Activated gamma-delta T cell (primary cell): ENCODE results near the gene DAND5.
"Not testable (repeated sequence)": the region's sequence is repeated elsewhere in the genome, so short reads cannot be mapped to it uniquely, and the experiment has no call there.

Experiments
- DNase-seq: peaks from one replicate; lab custom pipeline; 2025; lab: John Stamatoyannopoulos, UW

DAND5 gene

DNA sequence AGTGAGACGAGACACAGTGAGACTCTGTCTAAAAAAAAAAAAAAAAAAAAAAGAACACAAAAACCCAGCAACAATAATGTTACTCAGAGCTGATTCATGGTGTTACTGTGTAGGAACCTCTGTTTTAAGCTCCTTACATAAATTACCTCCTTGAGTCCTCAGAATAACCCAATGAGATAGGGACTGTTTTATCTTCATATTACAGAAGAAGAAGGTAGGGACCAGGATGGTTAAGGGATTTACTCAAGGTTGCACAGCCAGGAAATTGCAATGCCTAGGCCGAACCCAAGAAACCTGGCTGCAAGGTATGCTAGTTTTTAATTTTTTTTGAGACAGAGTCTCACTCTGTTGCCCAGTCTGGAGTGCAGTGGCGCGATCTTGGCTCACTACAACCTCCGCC, 1.5 kb upstream of the DAND5 start:
- DNase-seq = no peak

DNA sequence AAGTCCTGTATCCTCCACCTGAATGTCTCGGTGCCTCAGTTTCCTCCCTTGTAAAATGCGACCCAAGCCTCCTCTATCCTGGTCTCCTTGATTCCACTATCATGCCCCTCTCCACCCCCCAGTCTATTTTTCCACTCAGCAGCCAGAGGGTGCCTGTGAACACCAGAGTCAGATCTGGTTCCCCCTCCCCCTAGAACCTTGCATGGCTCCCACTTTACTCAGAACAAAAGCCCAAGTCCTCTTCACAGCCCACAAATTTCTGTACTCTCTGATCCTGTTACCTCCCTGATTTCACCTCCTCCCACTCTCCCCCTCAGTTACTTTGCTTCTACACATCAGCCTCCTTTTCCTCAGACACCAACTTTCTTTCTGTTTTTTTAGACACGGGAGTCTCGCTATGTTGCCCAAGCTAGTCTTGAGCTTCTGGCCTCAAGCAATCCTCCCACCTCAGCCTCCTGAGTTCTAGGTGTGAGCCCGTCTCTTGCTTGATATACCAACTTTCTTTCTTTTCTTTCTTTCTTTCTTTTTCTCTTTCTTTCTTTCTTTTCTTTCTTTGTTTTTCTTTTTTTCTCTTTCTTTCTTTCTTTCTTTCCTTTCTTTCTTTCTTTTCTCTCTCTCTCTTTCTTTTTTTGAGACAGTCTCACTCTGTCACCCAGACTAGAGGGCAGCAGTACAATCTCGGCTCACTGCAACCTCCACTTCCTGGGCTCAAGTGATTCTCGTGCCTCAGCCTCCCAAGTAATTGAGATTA, 869 bp downstream of the DAND5 start:
- DNase-seq = no peak

DNA sequence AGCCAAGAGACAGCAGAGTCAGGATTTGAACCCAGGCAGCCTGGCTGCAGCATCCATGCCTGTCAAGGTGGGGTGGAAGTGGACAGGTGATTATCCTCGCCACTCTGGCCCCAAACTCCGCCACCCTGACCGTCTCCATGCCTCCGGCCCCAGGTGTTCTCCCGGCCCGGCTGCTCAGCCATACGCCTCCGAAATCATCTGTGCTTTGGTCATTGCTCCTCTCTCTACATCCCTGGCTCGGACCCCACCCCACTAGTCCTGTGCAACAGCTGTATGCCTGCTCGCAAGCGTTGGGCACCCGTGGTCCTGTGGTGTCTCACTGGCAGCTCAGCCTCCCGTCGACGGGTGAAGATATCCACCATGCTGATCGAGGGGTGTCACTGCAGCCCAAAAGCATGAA, 3.9 kb downstream of the DAND5 start:
- no peak for DNase-seq

DNA sequence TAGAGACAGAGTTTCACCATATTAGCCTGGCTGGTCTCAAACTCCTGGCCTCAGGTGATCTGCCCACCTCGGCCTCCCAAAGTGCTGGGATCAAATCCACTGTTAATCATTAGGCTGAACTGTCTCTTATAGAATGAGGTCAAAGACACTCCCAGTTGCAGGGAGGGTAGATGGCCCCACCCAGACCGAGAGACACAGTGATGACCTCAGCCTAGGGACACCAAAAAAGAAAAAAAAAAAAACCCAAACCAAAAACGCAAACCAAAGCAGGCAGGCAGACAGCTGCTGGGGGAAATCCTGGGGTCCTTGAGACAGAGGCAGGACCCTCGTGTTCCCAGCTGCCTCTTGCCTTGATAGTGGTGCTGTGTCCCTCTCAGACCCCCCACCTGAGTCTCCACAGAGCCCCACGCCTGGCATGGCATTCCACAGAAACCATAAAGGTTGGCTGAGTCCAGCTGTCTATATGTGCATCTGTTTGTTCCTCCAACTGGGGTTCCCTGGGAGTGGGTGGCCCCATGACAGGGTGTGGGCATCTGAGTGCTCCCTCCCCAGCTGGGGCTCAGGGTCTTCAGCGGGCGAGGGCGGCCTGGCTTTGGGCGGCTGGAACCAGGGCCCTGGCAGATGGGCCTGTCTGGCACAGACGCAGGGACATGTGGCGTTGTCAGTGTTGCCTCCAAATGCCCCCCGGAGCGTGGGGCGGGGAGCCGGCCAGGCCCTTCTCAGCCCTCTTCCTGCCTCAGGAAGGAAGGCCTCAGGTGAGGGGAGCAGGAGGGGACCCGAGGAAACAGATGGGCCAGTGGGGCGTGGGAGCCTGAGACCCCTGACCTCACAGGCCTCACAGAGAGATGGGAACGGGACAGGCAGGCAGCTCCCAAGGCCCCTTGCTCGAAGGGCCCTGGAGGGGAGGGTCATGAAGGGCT, 5.2 kb downstream of the DAND5 start:
- no peak for DNase-seq

DNA sequence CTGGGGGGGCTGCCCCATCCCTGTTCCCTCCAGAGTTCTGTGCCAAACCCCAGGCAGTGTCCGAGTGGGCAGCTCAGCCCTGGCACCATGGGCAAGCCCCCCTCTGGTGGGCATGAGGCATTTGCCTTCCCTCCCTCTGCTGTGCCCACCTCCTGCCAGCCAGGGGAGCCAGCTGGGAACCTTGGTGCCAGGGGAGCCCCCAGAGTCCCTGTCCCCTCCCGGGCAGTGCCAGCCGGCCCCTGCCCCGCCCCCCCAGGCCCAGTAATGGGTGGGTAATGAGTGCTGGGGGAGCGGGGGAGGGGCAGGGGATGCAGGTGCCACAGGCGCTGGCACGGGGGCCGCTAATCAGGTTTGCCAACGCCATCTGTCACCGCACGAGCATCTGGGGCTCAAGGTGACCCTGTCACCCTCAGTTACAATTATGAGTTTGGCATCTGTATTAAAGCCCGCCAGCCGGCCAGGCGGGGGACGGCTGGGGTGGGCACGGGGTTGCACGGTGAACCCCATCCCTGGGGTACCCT, 5.9 kb downstream of the DAND5 start:
- no peak for DNase-seq

DNA sequence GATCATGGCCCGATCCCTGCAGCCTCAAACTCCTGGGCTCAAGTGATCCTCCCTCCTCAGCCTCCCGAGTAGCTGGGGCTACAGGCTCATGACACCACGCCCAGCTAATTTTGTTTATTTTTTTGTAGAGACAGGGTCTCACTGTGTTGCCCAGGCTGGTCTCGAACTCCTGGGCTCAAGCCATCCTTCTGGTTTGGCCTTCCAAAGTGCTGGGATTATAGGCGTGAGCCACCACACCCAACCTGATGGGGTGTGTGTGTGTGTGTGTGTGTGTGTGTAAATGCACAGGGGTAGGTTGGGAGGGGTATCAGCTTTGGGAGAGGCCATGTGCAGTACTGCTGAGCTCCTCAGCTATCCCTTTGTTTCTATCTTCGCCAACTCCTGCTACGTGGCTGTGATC, 6.7 kb downstream of the DAND5 start:
- not testable (repeated sequence) for DNase-seq

DNA sequence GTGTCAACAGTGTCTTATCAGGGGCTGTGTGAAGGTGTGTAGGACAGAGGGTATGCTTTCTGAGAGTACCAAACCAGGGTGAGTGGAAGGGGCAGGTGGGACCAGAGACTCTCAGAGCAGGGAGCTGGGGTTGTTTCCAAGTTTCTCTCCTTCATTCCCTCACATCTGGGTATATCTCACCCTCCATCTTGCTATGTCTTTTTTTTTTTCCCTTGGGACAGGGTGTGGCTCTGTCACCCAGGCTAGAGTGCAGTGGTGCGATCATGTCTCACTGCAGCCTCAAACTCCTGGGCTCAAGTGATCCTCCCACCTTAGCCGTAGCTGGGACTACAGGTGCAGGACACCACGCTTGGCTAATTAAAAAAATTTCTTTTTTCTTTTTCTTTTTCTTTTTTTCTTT, 10.6 kb downstream of the DAND5 start:
- no peak for DNase-seq

DNA sequence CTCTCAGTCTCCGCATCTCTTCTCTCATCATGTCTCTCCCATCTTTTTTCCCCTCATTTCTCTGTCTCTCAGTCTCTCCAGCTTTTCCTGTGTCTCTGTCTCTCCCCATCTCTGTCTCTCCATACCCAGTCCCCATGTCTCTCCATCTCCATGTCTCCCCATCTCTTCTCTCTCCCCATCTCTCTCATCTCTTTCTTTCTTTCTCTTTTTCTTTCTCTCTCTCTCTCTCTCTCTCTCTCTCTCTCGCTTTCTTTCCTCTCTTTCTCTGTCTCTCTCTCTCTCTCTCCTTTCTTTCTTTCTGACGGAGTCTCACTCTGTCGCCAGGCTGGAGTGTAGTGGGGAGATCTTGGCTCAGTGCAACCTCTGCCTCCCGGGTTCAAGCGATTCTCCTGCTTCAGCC, 13.3 kb downstream of the DAND5 start:
- DNase-seq = no peak

DNA sequence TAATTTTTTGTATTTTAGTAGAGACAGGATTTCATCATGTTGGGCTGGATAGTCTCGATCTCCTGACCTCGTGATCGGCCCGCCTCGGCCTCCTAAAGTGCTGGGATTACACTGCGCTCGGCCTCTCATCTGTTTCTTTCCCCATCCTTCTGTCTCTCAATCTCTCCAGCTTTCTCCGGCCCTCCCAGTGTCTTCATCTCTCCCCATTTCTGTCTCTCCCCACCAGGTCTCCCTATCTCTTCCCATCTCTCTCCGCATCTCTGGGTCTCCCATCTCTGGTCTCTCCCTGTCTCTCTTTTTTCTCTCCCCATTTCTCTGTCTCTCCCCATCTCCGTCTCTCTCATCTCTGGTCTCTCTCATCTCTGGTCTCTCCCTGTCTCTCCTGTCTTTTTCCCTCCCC, 13.7 kb downstream of the DAND5 start:
- no peak for DNase-seq

DNA sequence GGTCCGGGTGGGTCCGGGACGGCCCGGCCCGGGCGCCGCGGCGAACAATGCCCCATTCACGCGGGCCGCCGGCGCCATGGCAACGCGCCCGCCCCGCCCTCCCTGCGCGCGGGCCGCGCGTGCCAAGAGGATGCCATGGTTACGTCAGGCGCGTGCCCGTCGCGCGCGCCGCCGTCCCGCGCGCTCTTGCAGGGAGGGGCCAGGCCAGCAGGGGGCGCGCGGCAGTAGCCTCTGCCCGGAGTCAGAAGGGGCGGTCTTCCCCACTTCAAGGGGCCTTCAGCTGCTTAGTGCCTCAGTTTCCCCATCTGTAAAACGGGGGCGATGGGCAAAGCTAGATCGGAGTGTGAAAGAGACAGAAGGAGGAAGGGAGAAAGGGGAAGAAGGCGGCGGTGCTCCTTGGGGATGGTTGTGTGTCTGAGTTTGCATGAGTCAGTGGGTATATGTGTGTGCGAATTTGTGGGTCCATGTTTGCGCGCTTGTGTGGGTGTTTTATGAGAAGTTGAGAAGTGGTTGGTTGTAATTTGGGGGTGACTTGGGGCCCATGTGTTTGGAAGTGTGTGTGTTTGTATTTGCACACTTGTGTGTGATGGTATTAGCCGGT, 14.3 kb downstream of the DAND5 start:
- peak; percentile 69 for DNase-seq

DNA sequence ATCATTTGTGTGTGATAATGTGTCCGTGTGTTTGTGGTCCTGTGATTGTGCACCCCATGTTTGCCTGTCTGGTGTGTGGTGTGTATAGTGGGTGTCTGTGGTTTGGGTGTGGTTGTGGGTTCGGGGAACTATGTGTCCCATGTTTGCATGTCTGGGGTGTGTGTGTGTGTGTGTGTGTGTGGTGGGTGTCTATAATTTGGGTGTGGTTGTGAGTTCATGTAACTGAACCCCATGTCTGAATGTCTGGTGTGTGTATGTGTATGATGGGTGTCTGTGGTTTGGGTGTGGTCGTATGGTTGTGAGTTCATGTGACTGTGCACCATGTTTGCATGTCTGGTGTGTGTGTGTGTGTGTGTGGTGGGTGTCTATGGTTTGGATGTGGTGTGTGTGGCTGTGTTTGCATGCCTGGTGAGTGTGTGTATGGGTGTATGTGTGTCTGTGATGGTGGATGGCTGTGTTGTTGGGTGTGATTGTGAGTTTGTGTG, 14.8 kb downstream of the DAND5 start:
- DNase-seq = no peak

DNA sequence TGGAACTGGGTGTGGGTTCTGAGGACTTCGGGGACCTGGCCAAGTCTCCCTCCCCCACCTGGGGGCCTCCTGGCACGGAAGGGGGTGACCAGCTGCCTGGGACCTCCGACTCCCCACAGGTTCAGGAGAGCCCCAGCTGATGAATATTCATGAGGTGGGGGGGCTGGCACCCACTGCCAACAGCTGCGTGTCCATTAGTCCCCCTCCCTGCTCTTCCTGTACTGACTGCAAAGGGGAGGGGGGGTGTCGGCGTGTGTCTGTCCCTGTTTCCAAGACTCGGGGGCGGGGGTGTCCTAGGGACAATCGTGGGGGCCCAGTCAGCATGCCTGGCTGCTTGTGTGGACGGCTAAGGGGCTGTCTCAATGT, 15.3 kb downstream of the DAND5 start:
- no peak for DNase-seq

DNA sequence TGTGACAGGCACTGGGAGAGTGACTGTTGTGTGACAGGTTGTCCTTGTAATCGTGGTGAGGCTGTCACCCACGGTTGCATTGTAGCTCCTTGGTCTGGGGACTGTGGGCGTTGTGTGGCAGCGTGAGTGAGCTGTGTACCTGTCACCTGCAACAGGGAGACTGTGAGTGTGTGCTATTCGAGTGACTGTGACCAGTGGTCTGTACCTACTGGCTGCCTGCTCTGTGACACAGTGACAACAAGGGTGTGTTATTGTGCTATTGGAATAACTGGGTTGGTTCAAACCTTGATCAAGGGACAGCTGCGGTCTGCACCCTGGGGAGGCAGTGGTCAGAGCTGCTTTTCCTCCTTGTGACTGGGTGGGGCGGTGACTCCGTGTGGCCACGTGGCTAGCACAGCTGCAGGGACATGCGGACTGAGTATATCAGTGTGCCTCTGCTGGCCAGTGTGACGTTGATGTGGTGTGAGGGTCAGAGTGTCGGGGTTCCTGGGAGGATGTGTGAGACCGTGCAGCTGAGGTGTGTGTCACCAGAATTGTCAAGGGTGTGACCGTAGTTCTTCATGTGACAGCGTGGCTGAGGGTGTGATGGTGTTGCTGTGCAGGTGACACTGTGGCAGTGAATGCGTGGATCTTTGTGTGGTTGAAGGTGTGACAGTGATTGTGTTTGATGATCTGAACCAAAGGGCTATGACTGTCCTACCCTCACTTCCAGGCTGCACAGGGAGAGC, 15.8 kb downstream of the DAND5 start:
- no peak for DNase-seq

DNA sequence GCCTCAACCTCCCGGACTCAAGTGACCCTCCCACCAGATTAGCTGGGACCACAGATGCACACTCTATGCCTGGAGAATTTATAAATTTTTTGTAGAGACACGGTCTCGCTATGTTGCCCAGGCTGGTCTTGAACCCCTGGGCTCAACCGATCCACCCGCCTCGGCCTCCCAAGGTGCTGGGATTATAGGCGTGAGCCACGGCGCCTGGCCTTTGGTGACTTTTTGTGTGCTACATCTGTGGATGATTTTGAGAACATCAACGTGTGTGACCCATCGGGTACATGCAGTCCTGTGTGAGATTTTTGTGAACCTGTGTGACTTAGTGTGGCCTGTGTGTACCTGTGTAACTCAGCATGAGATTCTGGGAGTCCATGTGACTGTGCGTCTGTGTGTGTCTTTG, 17.4 kb downstream of the DAND5 start:
- no peak for DNase-seq

DNA sequence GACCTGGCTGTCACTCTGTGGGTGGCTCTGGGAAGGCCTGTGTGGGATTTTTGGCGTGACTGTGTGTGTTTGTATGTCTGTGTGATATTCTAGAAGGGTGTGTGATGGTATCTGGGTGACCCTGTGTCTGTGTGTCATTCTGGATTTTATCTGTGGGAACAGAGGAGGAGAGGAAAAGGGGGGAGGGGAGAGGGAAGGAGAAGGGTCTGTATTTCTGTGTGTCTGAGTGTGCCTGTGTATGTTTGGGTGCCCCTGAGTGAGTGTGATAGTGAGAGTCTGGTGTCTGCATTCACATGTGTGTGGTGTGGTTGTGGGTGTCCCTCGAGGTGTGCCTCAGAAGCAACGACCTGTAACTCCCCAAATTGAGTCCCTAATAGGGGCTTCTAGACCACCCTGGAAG, 17.8 kb downstream of the DAND5 start:
- DNase-seq = no peak

DNA sequence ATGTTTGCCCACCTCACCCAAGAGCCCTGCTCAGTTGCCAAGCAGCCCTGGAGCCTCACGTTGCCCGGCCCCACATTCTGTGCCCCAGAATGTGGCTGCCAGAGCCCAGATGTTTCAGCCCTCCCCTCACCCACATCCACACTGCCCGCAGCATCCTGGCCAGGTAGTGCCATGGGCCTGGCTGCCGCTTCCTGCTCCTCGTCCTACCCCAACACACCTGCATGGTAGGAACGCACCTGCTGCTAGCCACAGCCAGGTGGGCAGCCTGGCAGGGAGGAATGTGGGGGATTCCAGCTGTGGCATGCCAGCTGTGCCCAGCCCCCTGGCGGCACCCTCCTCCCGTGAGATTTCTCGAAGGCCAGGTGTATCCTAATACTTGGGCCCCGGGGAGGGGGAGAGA, 18.4 kb downstream of the DAND5 start:
- DNase-seq = no peak

DNA sequence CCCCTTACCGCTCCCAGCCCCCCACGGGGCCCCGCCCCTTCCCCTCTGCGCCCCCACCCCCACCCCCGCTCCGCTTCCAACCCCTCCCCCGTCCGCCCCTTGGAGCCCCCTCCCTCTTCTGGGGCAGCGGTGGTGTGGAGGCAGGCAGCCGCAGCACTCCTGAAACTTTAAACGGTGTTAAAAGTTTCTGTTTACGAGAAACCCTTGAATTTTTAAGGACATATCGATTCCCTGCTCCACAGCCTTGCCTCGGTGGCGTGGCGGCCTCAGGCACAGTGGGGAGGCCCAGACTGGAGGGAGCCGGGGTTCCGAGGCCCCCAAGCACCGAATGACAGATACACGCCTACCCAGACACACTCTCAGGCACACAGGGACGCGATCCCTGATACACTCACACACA, 21.1 kb downstream of the DAND5 start:
- DNase-seq = no peak

DNA sequence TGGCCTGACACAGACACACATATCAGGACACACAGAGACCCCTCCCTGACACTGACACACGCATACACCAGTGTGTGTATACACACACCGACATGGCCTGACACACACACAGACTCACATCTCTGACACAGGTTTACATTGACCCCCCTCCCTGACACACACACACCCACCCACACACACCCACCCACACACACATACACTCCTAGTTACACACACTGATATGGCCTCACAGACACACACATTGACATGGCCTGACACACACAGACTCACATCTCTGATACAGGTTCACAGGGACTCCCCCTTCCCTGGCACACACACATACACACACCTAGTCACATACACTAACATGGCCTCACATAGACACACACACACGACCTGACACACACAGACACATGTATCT, 21.5 kb downstream of the DAND5 start:
- DNase-seq = no peak

DNA sequence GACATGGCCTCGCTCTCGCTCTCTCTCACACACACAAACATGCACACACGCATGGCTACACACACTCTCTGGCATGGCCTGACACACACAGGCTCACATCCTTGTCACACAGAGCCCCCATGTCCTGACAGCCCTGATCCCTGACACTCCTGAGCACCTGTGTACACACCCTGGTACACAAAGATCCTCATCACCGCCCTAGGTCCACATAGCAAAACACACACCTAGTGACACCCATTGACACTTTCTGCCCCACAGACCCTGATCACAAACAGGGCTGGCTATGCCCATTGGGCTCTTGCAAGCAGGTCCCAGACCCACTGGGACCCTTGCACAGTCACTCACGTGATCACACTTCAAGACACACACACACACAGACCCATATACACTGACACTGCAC, 21.9 kb downstream of the DAND5 start:
- DNase-seq = no peak

DNA sequence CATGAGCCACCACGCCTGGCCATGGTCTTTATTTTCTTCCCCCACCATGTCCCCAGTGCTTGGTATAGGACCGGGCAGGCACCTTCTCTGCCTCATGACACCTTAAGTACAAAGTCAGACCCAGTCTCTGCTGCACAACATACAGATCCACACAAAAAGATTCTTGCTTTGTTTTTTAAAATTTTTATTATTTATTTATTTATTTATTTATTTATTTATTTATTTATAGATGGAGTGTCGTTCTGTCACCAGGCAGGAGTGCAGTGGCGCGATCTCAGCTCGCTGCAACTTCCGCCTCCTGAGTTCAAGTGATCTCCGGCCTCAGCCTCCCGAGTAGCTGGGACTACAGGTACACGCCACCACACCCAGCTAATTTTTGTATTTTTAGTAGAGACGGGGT, 23.4 kb downstream of the DAND5 start:
- no peak for DNase-seq

DNA sequence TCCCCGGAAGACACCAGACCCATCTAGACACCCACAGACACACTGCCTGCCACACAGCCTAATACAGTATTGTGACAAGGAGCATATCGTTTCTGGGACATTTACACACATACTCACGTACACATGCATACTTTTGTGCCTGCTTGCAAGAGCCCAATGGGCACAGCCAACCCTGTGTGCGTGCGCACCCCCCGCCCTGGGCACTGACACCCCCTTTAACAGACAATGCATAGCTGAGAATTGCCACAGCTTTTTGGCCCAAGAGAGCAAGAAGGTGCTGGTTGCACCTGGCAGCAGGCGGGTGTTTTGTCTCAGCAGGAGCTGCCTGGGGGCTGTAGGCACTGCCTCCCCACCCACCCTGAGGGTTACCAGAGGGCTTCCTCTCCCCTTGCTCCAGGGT, 24.2 kb downstream of the DAND5 start:
- no peak for DNase-seq
